Ovary (tissue), 9 donors: ENCODE measurements around the gene PROZ. TPM values are rescaled to one million over a fixed set of nuclear protein-coding genes. Genes with fewer than 3 reads are reported as not detected.

Experiments
- DNase-seq, 5 donors: peaks; one replicate each; pipeline ENCODE4 v3.0.0-alpha.2; 2019 to 2020
- H3K27ac ChIP-seq, 2 donors: fragments of 200-600 bp; one replicate each; pipeline versions ENCODE4 v1.5.1 to v1.8.0; 2019 to 2022
- H3K27me3 ChIP-seq: fragments of 200-600 bp; one replicate; pipeline ENCODE4 v1.8.0; 2022
- H3K36me3 ChIP-seq: fragments of 200-600 bp; sonication (generic); one replicate; pipeline ENCODE4 v1.5.1; 2019
- H3K4me1 ChIP-seq: one replicate; pipeline ENCODE4 v1.8.1; 2013; ENCODE audit warnings: mild to moderate bottlenecking, moderate library complexity; ENCODE audit not compliant: insufficient read depth
- H3K4me3 ChIP-seq: fragments of 200-600 bp; sonication (generic); one replicate; pipeline ENCODE4 v1.5.1; 2017
- H3K9me3 ChIP-seq, 2 donors: fragments of 200-600 bp in 1 of 2; sonication (generic) in 1 of 2; one replicate each; pipeline versions ENCODE4 v1.5.1 to v1.8.1; 2013 to 2019; ENCODE audit warnings: mild to moderate bottlenecking in 1 of 2, moderate library complexity in 1 of 2
- EP300 ChIP-seq: sonication (generic); formaldehyde crosslinking; IDR thresholded peaks from one replicate; pipeline ENCODE4 v1.6.1; 2017; ENCODE audit warnings: antibody characterized with exemption
- POLR2A ChIP-seq: fragments of 450-650 bp; IDR thresholded peaks from one replicate; pipeline ENCODE4 v1.6.1; 2017; ENCODE audit warnings: antibody characterized with exemption, mild to moderate bottlenecking, moderate library complexity
- WGBS, 3 donors: extraction: QIAGEN DNeasy Blood & Tissue Kit in 1 of 3; methylation state at CpG; one replicate each; pipeline versions ENCODE4 v1.1.5 to v1.1.7; 2013 to 2017; 5-methylcytosine and 5-hydroxymethylcytosine counted together
- intact Hi-C, 4 donors: fragments of 100-400 bp; cut with DNase I; formaldehyde crosslinking; loops; one replicate each; pipeline versions ENCODE4 v1.11.0 to v1.15.1; 2022 to 2023
- polyA plus RNA-seq, 2 donors: library from polyadenylated mRNA; stranded (reverse); fragments of 200-250 nt in 1 of 2; fragments of 350-450 nt in 1 of 2; fragmentation: Illumina TruSeq in 1 of 2; extraction: RNeasy Lipid Tissue Mini Kit (QIAGEN cat#74804) in 1 of 2; gene quantifications; one replicate each; pipeline ENCODE4 v1.2.3, GENCODE V29; 2013 to 2014
- small RNA-seq: library from RNA; depleted of rRNA; stranded (forward); fragments of <200 nt; gene quantifications from one replicate; pipeline ENCODE3, GENCODE V24; 2016
- total RNA-seq, 7 donors: library from RNA; depleted of rRNA in 2 of 7; stranded (reverse); fragments of >200 nt in 2 of 7; fragmentation: NEBNext Ultra II Directional in 3 of 7; extraction: Animal tissue kit (Norgen Biotek cat#: 25700) in 3 of 7; gene quantifications; one replicate each; pipeline versions ENCODE4 v1.1.0 to v1.2.4, GENCODE V29; 2016 to 2023
- TF ChIP-seq, protein P1 (sequence below), 3 donors: fragments of 450-650 bp in 2 of 3; fragments of 200-600 bp in 1 of 3; IDR thresholded peaks; one replicate each; pipeline versions ENCODE4 v1.5.1 to v1.8.0; 2016 to 2022; ENCODE audit warnings: antibody characterized with exemption in 3 of 3, mild to moderate bottlenecking in 1 of 3
- donor health status: DM: no; HTN: no; CAD: no; lungs with moderate emphysema.
- donor health status: DM: no; HTN: no; CAD: no.
- donor health status: Bipolar disorder and iron deficiency.
- donor health status: DM: yes; HTN: yes; CAD: no.
- donor health status: DM: no; HTN: no; CAD: no.
- donor health status: DM: yes; HTN: yes; CAD: no.

Gene PROZ
- total and polyA plus RNA-seq, 9 donors = not detected

DNA sequence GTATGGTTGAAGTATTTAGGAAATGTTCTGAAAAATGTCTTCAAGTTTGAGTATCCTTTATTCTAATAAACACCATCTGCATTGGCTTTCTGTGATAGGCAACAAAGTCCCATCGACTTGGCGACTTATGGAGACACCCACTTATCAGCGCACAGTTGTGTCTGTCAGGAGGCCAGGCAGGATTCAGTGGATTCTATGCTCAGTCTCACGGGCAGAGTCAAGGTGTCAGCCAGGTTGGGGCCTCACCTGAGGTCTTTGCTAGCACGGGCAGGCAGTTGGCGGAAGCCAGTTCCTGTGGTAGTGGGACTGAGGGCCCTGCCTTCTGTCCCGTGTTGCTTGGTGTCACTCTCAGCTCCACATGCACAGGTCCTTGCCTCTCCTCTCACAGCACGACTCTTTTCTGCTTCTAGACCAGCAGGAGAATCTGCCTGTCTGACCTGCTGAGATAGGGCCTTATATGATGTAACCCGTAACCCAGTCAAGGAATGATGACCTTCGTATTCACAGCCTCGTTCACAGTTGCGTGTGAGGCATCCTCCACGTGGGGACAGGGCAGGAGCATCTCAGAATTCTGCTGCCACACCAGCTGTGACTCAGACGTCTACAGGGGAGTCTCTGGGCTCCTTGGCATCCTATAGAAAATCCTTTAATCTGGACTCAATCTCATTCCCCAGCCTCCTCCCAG is 61.0 kb downstream of the PROZ start:
- no peak overlapping the region for H3K27ac ChIP-seq
- DNase-seq = no peak
- H3K4me1 ChIP-seq = peaks cover 13% of the 10 kb centered on the region
- intact Hi-C loops = loop anchor here in 1 of 4 donors (10.0 kb wide), 1 partner anchor 185 kb away; no protein-coding TSS in a partner anchor
- WGBS, 3 donors = 78 to 84% (median 83%) methylated on average over 14 of the region's 14 CpGs
- H3K27me3 ChIP-seq = no peaks in the 10 kb centered on the region
- no peak overlapping the region for H3K4me3 ChIP-seq
- H3K36me3 ChIP-seq = no peaks in the 10 kb centered on the region
- TF ChIP-seq EP300 (no peak), POLR2A (no peak)
- TF ChIP-seq, protein P1, sequence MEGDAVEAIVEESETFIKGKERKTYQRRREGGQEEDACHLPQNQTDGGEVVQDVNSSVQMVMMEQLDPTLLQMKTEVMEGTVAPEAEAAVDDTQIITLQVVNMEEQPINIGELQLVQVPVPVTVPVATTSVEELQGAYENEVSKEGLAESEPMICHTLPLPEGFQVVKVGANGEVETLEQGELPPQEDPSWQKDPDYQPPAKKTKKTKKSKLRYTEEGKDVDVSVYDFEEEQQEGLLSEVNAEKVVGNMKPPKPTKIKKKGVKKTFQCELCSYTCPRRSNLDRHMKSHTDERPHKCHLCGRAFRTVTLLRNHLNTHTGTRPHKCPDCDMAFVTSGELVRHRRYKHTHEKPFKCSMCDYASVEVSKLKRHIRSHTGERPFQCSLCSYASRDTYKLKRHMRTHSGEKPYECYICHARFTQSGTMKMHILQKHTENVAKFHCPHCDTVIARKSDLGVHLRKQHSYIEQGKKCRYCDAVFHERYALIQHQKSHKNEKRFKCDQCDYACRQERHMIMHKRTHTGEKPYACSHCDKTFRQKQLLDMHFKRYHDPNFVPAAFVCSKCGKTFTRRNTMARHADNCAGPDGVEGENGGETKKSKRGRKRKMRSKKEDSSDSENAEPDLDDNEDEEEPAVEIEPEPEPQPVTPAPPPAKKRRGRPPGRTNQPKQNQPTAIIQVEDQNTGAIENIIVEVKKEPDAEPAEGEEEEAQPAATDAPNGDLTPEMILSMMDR (IDR thresholded peaks at IDR 0.05) = no peak
- H3K9me3 ChIP-seq = no peaks in the 10 kb centered on the region

DNA sequence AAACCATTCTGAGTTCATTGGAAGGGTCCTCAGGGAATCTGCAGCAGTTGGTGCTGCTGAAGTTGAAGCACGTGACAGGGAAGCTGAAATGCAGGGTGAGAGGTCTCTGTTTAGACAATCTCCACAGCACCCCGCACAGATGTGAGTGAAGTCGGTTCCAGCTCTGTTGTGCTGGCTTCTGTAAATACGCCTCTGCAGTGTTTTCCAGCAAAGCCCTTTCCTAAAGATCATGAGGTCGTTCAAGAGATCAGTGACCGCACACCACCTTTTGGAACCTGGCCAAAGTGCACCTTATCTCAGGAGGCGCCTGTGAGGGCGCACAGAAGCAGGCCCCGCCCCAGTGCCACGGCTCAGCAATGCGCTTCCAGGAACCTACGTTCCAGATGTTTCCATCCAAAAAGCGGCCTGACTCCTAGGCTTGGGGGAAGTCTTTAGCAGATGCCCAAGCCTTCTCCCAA is 61.7 kb downstream of the PROZ start:
- WGBS, 3 donors = 54 to 82% (median 66%) methylated on average over 13 of the region's 13 CpGs
- Histone ChIP-seq H3K36me3 (no peaks in the 10 kb centered on the region), H3K4me1 (peaks cover 8% of the 10 kb centered on the region), H3K4me3 (no peak overlapping the region), H3K9me3 (no peaks in the 10 kb centered on the region), H3K27me3 (no peaks in the 10 kb centered on the region), H3K27ac (no peak overlapping the region)
- DNase-seq = no peak
- TF ChIP-seq POLR2A (no peak), EP300 (no peak)
- TF ChIP-seq, protein P1 (IDR thresholded peaks at IDR 0.05) = no peak
- intact Hi-C loops = no loop called here

- Histone ChIP-seq H3K9me3 (no peaks in the 10 kb centered on the region), H3K4me1 (peaks cover 4% of the 10 kb centered on the region), H3K27me3 (no peaks in the 10 kb centered on the region), H3K4me3 (no peak overlapping the region), H3K36me3 (no peaks in the 10 kb centered on the region), H3K27ac (no peak overlapping the region)
- TF ChIP-seq, protein P1 (IDR thresholded peaks at IDR 0.05) = no peak
- TF ChIP-seq POLR2A (no peak), EP300 (no peak)
- DNase-seq = no peak
- intact Hi-C loops = no loop called here
- WGBS, 3 donors = 89 to 94% (median 90%) methylated on average over 7 of the region's 7 CpGs
These were observed 62.4 kb downstream of the PROZ start for GRCh38 chr13:113220877-113221276.

Small RNA genes within 50 kb of the gene (small RNA-seq; reads per million reads assigned to genes)
- not detected for gene AL137002.1

Other genes starting within 250 kb of the PROZ start
- 10 to 100 TPM in 3 of 7 donors, 1 to 10 TPM in 4; 6.7 to 22.2 (median 8.7) TPM for gene MCF2L, start 189.4 kb upstream of the PROZ start, total RNA-seq
- 10 to 100 TPM in 1 of 2 donors, 1 to 10 TPM in 1; 5.6 to 10.8 TPM for gene MCF2L, start 189.4 kb upstream of the PROZ start, polyA plus RNA-seq
- 1 to 10 TPM in 2 of 7 donors, under 1 TPM in 3, not detected in 2; 0.11 to 2.1 (median 0.43) TPM for gene F7, start 52.9 kb upstream of the PROZ start, total RNA-seq
- under 1 TPM; 0.17 to 0.22 TPM for gene F7, start 52.9 kb upstream of the PROZ start, polyA plus RNA-seq
- 10 to 100 TPM; 13.8 to 40.3 (median 26.5) TPM for gene F10, start 35.8 kb upstream of the PROZ start, total RNA-seq
- 10 to 100 TPM; 40.0 to 41.7 TPM for gene F10, start 35.8 kb upstream of the PROZ start, polyA plus RNA-seq
- gene PCID2, start 50.0 kb downstream of the PROZ start, total RNA-seq = 10 to 100 TPM; 43.5 to 56.2 (median 53.5) TPM
- gene PCID2, start 50.0 kb downstream of the PROZ start, polyA plus RNA-seq = 10 to 100 TPM; 46.1 to 55.9 TPM
- gene CUL4A, start 51.0 kb downstream of the PROZ start, total RNA-seq = 10 to 100 TPM; 41.1 to 66.4 (median 50.0) TPM
- gene CUL4A, start 51.0 kb downstream of the PROZ start, polyA plus RNA-seq = 10 to 100 TPM; 24.0 to 43.5 TPM
- 100 to 1,000 TPM in 6 of 7 donors, 10 to 100 TPM in 1; 51.7 to 167 (median 144) TPM for gene LAMP1, start 138.6 kb downstream of the PROZ start, total RNA-seq
- 100 to 1,000 TPM; 110 to 212 TPM for gene LAMP1, start 138.6 kb downstream of the PROZ start, polyA plus RNA-seq
- gene GRTP1, start 205.5 kb downstream of the PROZ start, total RNA-seq = 10 to 100 TPM in 6 of 7 donors, 1 to 10 TPM in 1; 7.1 to 14.8 (median 12.2) TPM
- gene GRTP1, start 205.5 kb downstream of the PROZ start, polyA plus RNA-seq = 10 to 100 TPM in 1 of 2 donors, 1 to 10 TPM in 1; 3.0 to 11.1 TPM